ENCODE results near the gene MAT1A.
"Not testable (repeated sequence)": the region's sequence is repeated elsewhere in the genome, so short reads cannot be mapped to it uniquely, and the experiment has no call there.

Gene MAT1A

GRCh38 chr10:80259405-80259871 lies 30.0 kb downstream of the MAT1A start:
- no peak for DNase-seq (ENCODE audit: low read depth)
- TF ChIP-seq CTCF (IDR thresholded peaks at IDR 0.05; ENCODE audit: control insufficient read depth, extremely low read depth, insufficient read depth), result no peak
- H3K4me3 ChIP-seq (ENCODE audit: low read depth, low read length), result no peak overlapping the region

GRCh38 chr10:80256798-80257197 lies 32.7 kb downstream of the MAT1A start:
- H3K4me3 ChIP-seq (ENCODE audit: low read depth, low read length); DNase-seq (ENCODE audit: low read depth): not testable (repeated sequence)
- peak; percentile 66 for TF ChIP-seq CTCF (IDR thresholded peaks at IDR 0.05; ENCODE audit: control insufficient read depth, extremely low read depth, insufficient read depth)

GRCh38 chr10:80254726-80255125 lies 34.7 kb downstream of the MAT1A start:
- H3K4me3 ChIP-seq (ENCODE audit: low read depth, low read length); DNase-seq (ENCODE audit: low read depth): not testable (repeated sequence)

- DNase-seq (ENCODE audit: low read depth), result peak; percentile 28
- not testable (repeated sequence) for H3K4me3 ChIP-seq (ENCODE audit: low read depth, low read length)
Measured at GRCh38 chr10:80253963-80254271, 35.5 kb downstream of the MAT1A start.

- no peak overlapping the region for H3K4me3 ChIP-seq (ENCODE audit: low read depth, low read length)
- DNase-seq (ENCODE audit: low read depth), result no peak
- no peak for TF ChIP-seq CTCF (IDR thresholded peaks at IDR 0.05; ENCODE audit: control insufficient read depth, extremely low read depth, insufficient read depth)
Measured at GRCh38 chr10:80253266-80253962, 36.0 kb downstream of the MAT1A start.

GRCh38 chr10:80252296-80252887 lies 37.1 kb downstream of the MAT1A start:
- no peak overlapping the region for H3K4me3 ChIP-seq (ENCODE audit: low read depth, low read length)
- no peak for TF ChIP-seq CTCF (IDR thresholded peaks at IDR 0.05; ENCODE audit: control insufficient read depth, extremely low read depth, insufficient read depth)
- DNase-seq (ENCODE audit: low read depth), result no peak

- not testable (repeated sequence) for DNase-seq (ENCODE audit: low read depth); H3K4me3 ChIP-seq (ENCODE audit: low read depth, low read length)
Measured at GRCh38 chr10:80251703-80252280, 37.7 kb downstream of the MAT1A start.

GRCh38 chr10:80250399-80250798 lies 39.1 kb downstream of the MAT1A start:
- not testable (repeated sequence) for DNase-seq (ENCODE audit: low read depth)

GRCh38 chr10:80249906-80250305 lies 39.6 kb downstream of the MAT1A start:
- not testable (repeated sequence) for H3K4me3 ChIP-seq (ENCODE audit: low read depth, low read length); DNase-seq (ENCODE audit: low read depth)

More at GRCh38 chr10:80250399-80250798, 39.1 kb downstream of the MAT1A start:
- H3K4me3 ChIP-seq (ENCODE audit: low read depth, low read length), result not testable (repeated sequence)

GRCh38 chr10:80247611-80248010 lies 41.8 kb downstream of the MAT1A start:
- DNase-seq (ENCODE audit: low read depth); H3K4me3 ChIP-seq (ENCODE audit: low read depth, low read length): not testable (repeated sequence)

GRCh38 chr10:80244371-80244770 lies 45.1 kb downstream of the MAT1A start:
- DNase-seq (ENCODE audit: low read depth); H3K4me3 ChIP-seq (ENCODE audit: low read depth, low read length): not testable (repeated sequence)

GRCh38 chr10:80242341-80242740 lies 47.1 kb downstream of the MAT1A start:
- DNase-seq (ENCODE audit: low read depth), result not testable (repeated sequence)

GRCh38 chr10:80236457-80236856 lies 53.0 kb downstream of the MAT1A start:
- not testable (repeated sequence) for DNase-seq (ENCODE audit: low read depth); H3K4me3 ChIP-seq (ENCODE audit: low read depth, low read length)

More at GRCh38 chr10:80242341-80242740, 47.1 kb downstream of the MAT1A start:
- not testable (repeated sequence) for H3K4me3 ChIP-seq (ENCODE audit: low read depth, low read length)

Data from LNCaP clone FGC (cell line).